Stimulated activated CD8-positive, alpha-beta memory T cell treated with anti-CD3 and anti-CD28 coated beads, Interleukin-7, amount 100 ng/mL, for 1 hour (primary cell): Measurements from ENCODE around the gene PHF21A.
A peak's percentile ranks its signal among the peaks of the same experiment; 100 is the strongest.
"Not testable (repeated sequence)": the region's sequence is repeated elsewhere in the genome, so short reads cannot be mapped to it uniquely, and the experiment has no call there.

ENCODE experiments used
- DNase-seq, 2 donors: peaks; one replicate each; pipeline ENCODE4 v3.0.0-alpha.2; 2020; ENCODE audit warnings: low read depth in 2 of 2

Gene PHF21A

GRCh38 chr11:45982656-45983470 is 138.4 kb downstream of the PHF21A start:
- no peak for DNase-seq

GRCh38 chr11:45981826-45982225 is 139.4 kb downstream of the PHF21A start:
- DNase-seq: not testable (repeated sequence)

GRCh38 chr11:45974806-45975205 is 146.4 kb downstream of the PHF21A start:
- no peak for DNase-seq

GRCh38 chr11:45973601-45974000 is 147.7 kb downstream of the PHF21A start:
- no peak for DNase-seq

- DNase-seq: no peak
Measured at GRCh38 chr11:45968901-45969300, 152.4 kb downstream of the PHF21A start.

- DNase-seq: no peak
Measured at GRCh38 chr11:45967506-45967905, 153.7 kb downstream of the PHF21A start.

- DNase-seq: peak; percentile 16 to 27
Measured at GRCh38 chr11:45964911-45965389, 156.3 kb downstream of the PHF21A start.

- no peak for DNase-seq
Measured at GRCh38 chr11:45961751-45962240, 159.5 kb downstream of the PHF21A start.

- DNase-seq: no peak
Measured at GRCh38 chr11:45960387-45961095, 160.7 kb downstream of the PHF21A start.

GRCh38 chr11:45959851-45960250 is 161.4 kb downstream of the PHF21A start:
- DNase-seq: no peak

GRCh38 chr11:45949992-45950407 is 171.3 kb downstream of the PHF21A start:
- no peak for DNase-seq

- no peak for DNase-seq
Measured at GRCh38 chr11:45948356-45948755, 172.9 kb downstream of the PHF21A start.

- no peak for DNase-seq
Measured at GRCh38 chr11:45947885-45948284, 173.4 kb downstream of the PHF21A start.

- DNase-seq: no peak
Measured at GRCh38 chr11:45945397-45945999, 175.8 kb downstream of the PHF21A start.

- DNase-seq: no peak
Measured at GRCh38 chr11:45942381-45942780, 178.9 kb downstream of the PHF21A start.

- no peak for DNase-seq
Measured at GRCh38 chr11:45941285-45941684, 180.0 kb downstream of the PHF21A start.

GRCh38 chr11:45939836-45940235 is 181.4 kb downstream of the PHF21A start:
- DNase-seq: no peak

- DNase-seq: no peak
Measured at GRCh38 chr11:45937916-45938315, 183.3 kb downstream of the PHF21A start.

GRCh38 chr11:45936511-45937054 is 184.7 kb downstream of the PHF21A start:
- DNase-seq: no peak

- DNase-seq: no peak
Measured at GRCh38 chr11:45935349-45936064, 185.7 kb downstream of the PHF21A start.

GRCh38 chr11:45934580-45935318 is 186.5 kb downstream of the PHF21A start:
- DNase-seq: no peak
